Chondrocyte (in vitro differentiated cells): ENCODE measurements around the gene CCDC106. TPM values are rescaled to one million over a fixed set of nuclear protein-coding genes. Genes with fewer than 3 reads are reported as not detected.

Source experiments
- DNase-seq: peaks from one replicate; pipeline ENCODE4 v3.0.0; 2021; ENCODE audit warnings: mixed read lengths, low spot score
- H3K27ac Mint-ChIP-seq: one replicate; pipeline ENCODE4 v1.8.0; 2021; ENCODE audit warnings: mild to moderate bottlenecking, moderate library complexity, mixed read lengths; ENCODE audit not compliant: unreplicated experiment
- H3K27me3 Mint-ChIP-seq: 2 replicates; pipeline ENCODE4 v1.8.0; 2021; ENCODE audit warnings: low read depth, mixed read lengths
- H3K36me3 Mint-ChIP-seq: 2 replicates; pipeline ENCODE4 v1.8.0; 2021; ENCODE audit warnings: low read depth, mixed read lengths
- H3K4me1 Mint-ChIP-seq: 2 replicates; pipeline ENCODE4 v1.8.0; 2021; ENCODE audit warnings: low read depth, mild to moderate bottlenecking, mixed read lengths
- H3K4me3 Mint-ChIP-seq: one replicate; pipeline ENCODE4 v1.8.0; 2021; ENCODE audit warnings: mild to moderate bottlenecking, moderate library complexity, mixed read lengths; ENCODE audit not compliant: unreplicated experiment
- H3K9me3 Mint-ChIP-seq: 2 replicates; pipeline ENCODE4 v1.8.0; 2021; ENCODE audit warnings: low read depth, mixed read lengths
- total RNA-seq: library from RNA; stranded (reverse); gene quantifications from 3 replicates; pipeline ENCODE4 v1.2.1, GENCODE V29; 2021
- TF ChIP-seq, protein P1 (sequence below): fragments of 200-600 bp; sonication (generic); IDR thresholded peaks from 2 replicates; pipeline ENCODE4 v1.5.0; 2021; ENCODE audit warnings: antibody characterized with exemption, mild to moderate bottlenecking, moderate library complexity

Gene CCDC106
- total RNA-seq, 1 donor from 2014 or later, result 20.9 TPM

DNA sequence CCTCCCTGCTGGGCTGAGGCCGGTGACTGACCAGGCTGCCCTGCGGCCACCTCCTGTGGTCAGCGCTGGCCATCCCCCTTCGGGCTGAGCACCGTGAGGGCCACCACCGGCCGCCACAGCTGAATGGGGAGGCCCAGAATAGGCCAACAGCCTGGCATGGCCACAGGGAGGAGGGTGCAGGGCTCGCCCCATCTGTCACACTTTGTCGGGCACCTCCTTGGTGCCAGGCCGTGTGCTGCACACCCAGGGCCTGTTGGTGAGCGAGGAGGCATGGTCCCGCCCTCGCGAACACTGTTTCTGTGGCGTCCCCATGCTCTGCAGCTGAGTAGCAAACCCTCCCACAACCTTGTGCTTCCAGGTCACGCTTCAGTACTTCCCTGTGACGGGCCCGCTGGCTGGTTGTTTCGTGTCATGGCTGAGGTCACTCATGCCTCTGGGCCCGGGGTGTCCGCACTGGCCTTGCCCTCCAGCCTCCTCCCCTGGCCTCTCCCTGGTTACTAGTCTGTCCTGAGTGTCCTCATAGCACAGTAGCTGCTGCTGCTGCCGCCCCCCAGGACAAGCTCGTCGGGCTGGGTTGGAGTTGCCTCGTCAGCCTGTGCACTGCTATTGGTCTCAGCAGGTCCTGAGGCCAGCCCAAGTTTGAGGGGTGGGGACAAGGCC lies 42.2 kb downstream of the CCDC106 start:
- Mint-ChIP-seq H3K4me3 (no peak overlapping the region), H3K27ac (no peak overlapping the region), H3K27me3 (no peaks in the 10 kb centered on the region), H3K9me3 (no peaks in the 10 kb centered on the region), H3K36me3 (peaks cover 15% of the 10 kb centered on the region), H3K4me1 (peaks cover 6% of the 10 kb centered on the region)
- peak; percentile 77 for DNase-seq
- TF ChIP-seq, protein P1, sequence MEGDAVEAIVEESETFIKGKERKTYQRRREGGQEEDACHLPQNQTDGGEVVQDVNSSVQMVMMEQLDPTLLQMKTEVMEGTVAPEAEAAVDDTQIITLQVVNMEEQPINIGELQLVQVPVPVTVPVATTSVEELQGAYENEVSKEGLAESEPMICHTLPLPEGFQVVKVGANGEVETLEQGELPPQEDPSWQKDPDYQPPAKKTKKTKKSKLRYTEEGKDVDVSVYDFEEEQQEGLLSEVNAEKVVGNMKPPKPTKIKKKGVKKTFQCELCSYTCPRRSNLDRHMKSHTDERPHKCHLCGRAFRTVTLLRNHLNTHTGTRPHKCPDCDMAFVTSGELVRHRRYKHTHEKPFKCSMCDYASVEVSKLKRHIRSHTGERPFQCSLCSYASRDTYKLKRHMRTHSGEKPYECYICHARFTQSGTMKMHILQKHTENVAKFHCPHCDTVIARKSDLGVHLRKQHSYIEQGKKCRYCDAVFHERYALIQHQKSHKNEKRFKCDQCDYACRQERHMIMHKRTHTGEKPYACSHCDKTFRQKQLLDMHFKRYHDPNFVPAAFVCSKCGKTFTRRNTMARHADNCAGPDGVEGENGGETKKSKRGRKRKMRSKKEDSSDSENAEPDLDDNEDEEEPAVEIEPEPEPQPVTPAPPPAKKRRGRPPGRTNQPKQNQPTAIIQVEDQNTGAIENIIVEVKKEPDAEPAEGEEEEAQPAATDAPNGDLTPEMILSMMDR, result no peak

DNA sequence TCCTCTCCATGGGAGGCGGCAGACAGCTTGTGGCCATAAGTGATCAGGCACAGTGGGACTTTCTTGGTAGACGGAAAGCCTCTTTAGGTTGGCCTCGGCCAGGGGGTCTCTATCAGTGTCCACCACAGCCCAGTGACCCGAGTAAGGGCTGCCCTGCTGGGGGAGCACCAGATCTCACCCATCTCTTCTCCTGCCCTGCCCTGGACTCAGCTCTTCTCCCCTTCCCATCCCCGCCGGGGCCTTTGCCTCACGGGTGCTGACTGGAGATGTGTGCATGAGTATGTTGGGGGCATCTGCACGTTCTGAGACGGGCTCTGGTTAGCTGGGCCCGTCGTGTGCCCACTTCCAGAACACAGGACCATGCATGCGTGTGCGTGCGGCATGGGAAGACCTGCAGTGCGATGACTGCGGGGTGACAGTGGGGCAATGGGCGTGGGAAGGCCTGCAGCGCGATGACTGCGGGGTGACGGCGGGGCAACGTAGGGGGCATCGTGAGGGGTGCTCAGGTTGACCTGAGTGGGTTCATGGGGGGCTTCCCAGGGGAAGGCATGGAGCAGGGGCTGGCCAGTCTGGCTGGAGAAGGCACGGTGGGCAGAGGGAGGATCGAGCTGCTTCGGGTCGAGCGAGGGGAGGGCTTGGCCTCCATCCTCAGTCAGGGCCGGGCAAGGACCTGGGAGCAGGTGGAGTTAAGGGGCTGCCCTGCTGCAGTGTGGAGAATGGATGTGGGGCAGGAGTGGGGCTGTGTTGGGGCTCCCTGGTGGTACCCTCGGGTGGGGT lies 42.9 kb downstream of the CCDC106 start:
- Mint-ChIP-seq H3K36me3 (peaks cover 18% of the 10 kb centered on the region), H3K4me3 (no peak overlapping the region), H3K27ac (no peak overlapping the region), H3K9me3 (no peaks in the 10 kb centered on the region), H3K27me3 (no peaks in the 10 kb centered on the region), H3K4me1 (peaks cover 6% of the 10 kb centered on the region)
- DNase-seq, result peak; percentile 91
- TF ChIP-seq, protein P1, result no peak

DNA sequence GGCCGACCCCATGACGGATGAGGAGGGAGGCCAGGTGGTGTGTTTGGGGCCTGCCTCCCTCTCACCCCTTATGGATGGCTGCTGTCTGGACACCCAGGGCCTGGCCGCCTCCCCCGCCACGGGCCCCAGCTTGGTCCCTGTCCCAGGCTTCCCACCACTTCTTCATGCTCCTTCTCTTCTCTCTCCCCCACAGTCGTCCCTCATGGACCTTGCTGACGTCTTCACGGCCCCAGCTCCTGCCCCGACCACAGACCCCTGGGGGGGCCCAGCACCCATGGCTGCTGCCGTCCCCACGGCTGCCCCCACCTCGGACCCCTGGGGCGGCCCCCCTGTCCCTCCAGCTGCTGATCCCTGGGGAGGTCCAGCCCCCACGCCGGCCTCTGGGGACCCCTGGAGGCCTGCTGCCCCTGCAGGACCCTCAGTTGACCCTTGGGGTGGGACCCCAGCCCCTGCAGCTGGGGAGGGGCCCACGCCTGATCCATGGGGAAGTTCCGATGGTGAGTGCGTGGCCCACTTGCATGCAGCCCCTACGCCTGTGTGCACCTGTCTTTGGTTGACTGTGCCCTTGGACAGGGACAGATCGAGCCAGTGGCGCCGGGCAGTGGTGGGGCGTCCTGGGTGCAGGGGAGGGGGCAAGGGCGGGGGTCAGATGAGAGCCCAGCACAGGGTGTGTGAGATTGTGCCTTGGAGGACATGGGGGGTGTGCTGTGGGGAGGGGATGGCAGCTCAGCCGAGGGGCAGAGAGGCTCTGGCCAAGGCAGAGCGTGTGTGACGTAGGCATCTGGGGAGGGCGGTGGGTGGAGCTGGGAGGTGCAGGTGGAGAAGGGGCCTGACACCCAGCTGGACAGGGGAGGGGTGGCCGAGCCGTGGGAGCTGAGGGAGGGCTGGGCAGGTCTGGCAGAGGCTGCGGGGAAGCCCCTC lies 43.8 kb downstream of the CCDC106 start:
- Mint-ChIP-seq H3K27me3 (no peaks in the 10 kb centered on the region), H3K4me1 (no peaks in the 10 kb centered on the region), H3K9me3 (no peaks in the 10 kb centered on the region), H3K4me3 (no peak overlapping the region), H3K27ac (no peak overlapping the region), H3K36me3 (peaks cover 17% of the 10 kb centered on the region)
- TF ChIP-seq, protein P1, result no peak
- peak; percentile 85 for DNase-seq

DNA sequence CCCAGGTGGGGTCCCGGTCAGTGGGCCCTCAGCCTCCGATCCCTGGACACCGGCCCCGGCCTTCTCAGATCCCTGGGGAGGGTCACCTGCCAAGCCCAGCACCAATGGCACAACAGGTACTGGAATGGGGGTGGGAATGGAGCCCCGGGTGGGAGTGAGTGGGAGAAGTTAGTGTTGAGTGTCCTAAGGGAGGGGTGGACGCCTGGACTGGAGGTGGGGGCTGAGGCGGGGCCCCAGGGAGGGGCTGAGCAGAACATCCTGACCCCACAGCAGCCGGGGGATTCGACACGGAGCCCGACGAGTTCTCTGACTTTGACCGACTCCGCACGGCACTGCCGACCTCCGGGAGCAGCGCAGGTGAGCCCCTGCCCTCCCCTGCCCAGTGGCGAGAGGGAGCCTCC lies 44.7 kb downstream of the CCDC106 start:
- peak; percentile 91 for DNase-seq

More for the DNA sequence above, 44.7 kb downstream of the CCDC106 start:
- TF ChIP-seq, protein P1, result no peak
- Mint-ChIP-seq H3K36me3 (peaks cover 17% of the 10 kb centered on the region), H3K27ac (no peak overlapping the region), H3K27me3 (no peaks in the 10 kb centered on the region), H3K9me3 (no peaks in the 10 kb centered on the region), H3K4me1 (no peaks in the 10 kb centered on the region), H3K4me3 (no peak overlapping the region)
